HG03025 (cell line): Measurements from ENCODE around the gene SERPINA5.
"Not testable (repeated sequence)": the region's sequence is repeated elsewhere in the genome, so short reads cannot be mapped to it uniquely, and the experiment has no call there.

ENCODE experiments used
- ATAC-seq: cut with Tn5 transposase; IDR thresholded peaks from one replicate; pipeline ENCODE4 v1.9.1; 2021; ENCODE audit warnings: mild to moderate bottlenecking, moderate library complexity; ENCODE audit not compliant: unreplicated experiment, low FRiP score

The SERPINA5 gene

GRCh38 chr14:94598816-94599655, 17.8 kb downstream of the SERPINA5 start:
- no peak for ATAC-seq

- ATAC-seq: no peak
Observed at GRCh38 chr14:94599656-94600004, 18.4 kb downstream of the SERPINA5 start.

GRCh38 chr14:94600148-94600545, 18.9 kb downstream of the SERPINA5 start:
- ATAC-seq: no peak

- no peak for ATAC-seq
Observed at GRCh38 chr14:94601884-94602391, 20.7 kb downstream of the SERPINA5 start.

- no peak for ATAC-seq
Observed at GRCh38 chr14:94602722-94603121, 21.5 kb downstream of the SERPINA5 start.

- ATAC-seq: no peak
Observed at GRCh38 chr14:94605361-94605760, 24.1 kb downstream of the SERPINA5 start.

- not testable (repeated sequence) for ATAC-seq
Observed at GRCh38 chr14:94608966-94609365, 27.7 kb downstream of the SERPINA5 start.

GRCh38 chr14:94611179-94611578, 30.0 kb downstream of the SERPINA5 start:
- ATAC-seq: no peak

- ATAC-seq: no peak
Observed at GRCh38 chr14:94612174-94612573, 30.9 kb downstream of the SERPINA5 start, which contains the start of gene SERPINA3. Gene SERPINA3 (plus strand): TSS chr14:94612391. CDS start chr14:94614442, 2,051 bp downstream.

- ATAC-seq: no peak
Observed at GRCh38 chr14:94612580-94613554, 31.6 kb downstream of the SERPINA5 start.

GRCh38 chr14:94613720-94614644, 32.8 kb downstream of the SERPINA5 start:
- no peak for ATAC-seq

- no peak for ATAC-seq
Observed at GRCh38 chr14:94614802-94615201, 33.6 kb downstream of the SERPINA5 start.

- ATAC-seq: no peak
Observed at GRCh38 chr14:94615254-94615653, 34.0 kb downstream of the SERPINA5 start.

GRCh38 chr14:94615823-94616570, 34.8 kb downstream of the SERPINA5 start:
- ATAC-seq: no peak

GRCh38 chr14:94617366-94617941, 36.2 kb downstream of the SERPINA5 start:
- ATAC-seq: no peak

- ATAC-seq: no peak
Observed at GRCh38 chr14:94617988-94618822, 37.0 kb downstream of the SERPINA5 start.

- ATAC-seq: no peak
Observed at GRCh38 chr14:94619297-94619696, 38.1 kb downstream of the SERPINA5 start.

- no peak for ATAC-seq
Observed at GRCh38 chr14:94620597-94620996, 39.4 kb downstream of the SERPINA5 start.
